HG03565 (cell line): ENCODE measurements around the gene RNPS1.
"Not testable (repeated sequence)": the region's sequence is repeated elsewhere in the genome, so short reads cannot be mapped to it uniquely, and the experiment has no call there.

Source experiments
- ATAC-seq: cut with Tn5 transposase; IDR thresholded peaks from one replicate; pipeline ENCODE4 v1.9.1; 2021; ENCODE audit warnings: mild to moderate bottlenecking, moderate library complexity; ENCODE audit not compliant: unreplicated experiment

Gene RNPS1

DNA sequence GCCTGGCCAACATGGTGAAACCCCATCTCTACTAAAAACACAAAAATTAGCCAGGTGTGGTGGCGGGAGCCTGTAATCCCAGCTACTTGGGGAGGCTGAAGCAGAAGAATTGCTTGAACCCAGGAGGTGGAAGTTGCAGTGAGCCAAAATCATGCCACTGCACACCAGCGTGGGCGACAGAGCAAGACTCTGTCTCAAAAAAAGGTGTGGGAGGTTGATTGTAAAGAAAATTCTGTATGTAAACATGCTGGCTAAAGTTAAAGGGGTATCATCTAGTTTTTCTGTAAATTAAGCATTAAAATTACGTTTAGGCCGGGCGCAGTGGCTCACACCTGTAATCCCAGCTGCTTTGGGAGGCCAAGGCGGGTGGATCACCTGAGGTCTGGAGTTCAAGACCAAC, 9.4 kb downstream of the RNPS1 start:
- not testable (repeated sequence) for ATAC-seq

DNA sequence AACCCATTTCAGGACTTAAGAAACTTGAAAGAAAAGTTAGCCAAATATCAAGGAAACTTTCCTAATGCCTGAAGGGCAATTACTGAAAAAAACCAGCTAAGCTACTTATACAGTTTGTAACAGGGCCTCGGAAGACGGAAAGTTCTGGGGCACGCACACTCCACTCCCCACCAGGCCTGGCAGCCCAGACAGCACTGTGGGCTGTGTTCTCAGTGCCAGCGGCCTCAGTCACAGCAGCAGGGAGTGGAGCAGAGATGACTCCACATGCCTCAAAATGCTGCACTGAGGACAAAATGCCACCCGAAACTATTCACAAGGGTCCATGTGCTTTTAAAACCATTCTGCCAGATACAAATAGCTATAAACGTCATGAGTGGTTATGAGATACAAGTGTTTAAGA, 10.2 kb downstream of the RNPS1 start:
- no peak for ATAC-seq

DNA sequence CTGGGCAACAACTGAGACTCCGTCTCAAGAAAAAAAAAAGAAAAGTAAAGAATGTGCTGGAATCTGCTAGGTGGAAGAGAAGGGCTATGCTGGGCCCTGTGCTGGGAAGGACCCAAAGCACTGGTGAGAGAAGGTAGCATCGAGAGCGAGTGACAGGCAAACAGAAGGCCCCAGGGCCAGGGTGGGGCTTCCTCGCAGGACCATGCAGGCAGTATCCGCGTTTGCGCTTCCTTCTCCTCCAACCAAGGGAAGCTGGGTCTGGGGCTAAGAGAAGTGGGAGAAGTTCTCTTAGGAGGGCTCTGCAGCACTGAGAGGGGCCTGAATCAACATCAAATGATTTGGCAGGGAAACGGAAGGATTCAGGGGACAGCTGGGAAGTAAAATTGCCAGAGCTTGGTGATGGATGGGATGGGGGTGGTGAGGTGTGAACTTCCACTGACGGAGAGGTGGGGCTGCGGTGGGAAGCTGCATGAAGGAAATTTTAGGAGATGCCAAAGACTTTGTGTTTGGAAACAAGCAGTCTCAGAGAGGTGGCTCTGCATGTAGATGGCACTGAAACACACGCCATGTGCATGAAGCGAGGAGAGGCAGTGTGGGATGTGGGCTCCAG, 11.3 kb downstream of the RNPS1 start:
- no peak for ATAC-seq

DNA sequence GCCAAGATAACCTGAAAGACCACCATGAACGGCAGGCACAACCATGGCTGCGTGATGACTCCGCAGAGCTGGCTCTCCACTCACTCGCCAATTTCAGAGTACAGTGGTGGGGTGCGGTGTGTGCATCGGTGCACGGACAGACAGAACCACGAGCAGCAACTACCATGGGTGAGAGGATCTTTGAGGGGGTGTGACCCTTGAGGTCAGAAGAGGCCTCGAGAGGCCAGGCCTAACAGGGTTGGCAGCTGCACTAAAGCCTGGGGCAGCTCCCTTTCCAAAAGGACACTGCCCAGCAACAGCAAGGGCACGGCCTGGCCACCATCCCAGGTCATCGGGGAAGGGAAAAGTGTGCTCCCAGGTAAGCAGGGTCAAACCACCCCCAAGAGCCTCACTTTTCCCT, 14.6 kb downstream of the RNPS1 start:
- ATAC-seq, result no peak

DNA sequence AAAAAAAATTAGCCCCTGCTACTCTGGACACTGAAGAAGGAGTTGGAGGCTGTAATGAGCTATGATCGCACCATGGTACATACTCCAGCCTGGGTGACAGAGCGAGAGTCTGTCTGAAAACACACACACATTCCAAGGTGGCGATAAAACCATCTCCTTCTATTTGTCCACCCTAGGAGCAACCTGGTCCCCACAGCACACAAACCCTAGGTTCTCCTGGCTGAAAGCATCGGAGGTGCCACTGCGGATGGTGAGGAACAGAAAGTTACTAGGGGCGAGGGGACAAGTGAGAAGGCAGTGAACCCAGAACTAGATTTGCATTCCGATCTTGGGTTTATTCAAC, 15.1 kb downstream of the RNPS1 start:
- no peak for ATAC-seq

DNA sequence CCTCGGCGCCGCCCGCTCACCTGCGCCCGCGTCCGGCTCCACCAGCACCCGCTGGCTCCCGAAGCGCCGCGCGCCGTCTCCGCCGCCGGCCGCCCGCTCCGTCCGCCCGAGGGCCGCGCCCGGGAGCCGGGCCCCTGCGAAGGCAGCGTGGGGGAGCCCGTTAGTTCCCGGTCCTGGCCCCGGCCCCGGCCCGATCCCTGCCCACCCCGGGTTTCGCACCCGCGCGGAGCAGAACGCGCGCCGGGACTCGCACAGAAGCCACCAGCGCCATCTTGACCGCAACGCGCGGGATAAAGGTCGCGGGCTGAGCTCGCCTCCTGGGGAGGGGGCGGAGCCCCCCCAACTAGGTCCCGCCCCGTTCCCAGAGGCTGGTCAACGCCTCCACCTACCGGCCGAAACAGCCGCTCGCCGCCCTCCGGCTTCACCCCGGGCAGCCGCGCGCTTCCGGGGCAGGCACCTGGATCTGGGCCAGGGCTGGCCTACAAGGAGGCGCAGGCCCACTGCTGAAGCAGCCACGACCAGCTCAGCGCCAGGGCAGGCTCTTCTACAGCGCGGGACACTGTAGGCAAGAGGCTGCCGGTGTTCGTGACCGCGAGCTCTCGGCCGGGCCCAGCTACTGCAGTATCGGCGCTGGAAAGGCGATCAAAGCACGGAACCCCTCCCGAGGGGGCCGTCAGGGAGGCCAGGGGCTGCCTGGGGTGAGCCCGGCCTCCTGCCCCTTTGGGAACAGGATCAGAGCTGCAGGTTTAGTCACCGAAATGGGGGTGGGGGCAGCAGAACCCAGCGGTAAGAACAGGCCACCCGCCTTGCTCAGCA, 16.4 kb downstream of the RNPS1 start, which contains the start of gene ECI1:
TSS of gene ECI1 (minus strand) at position 292 of the 816 bp plus-strand sequence. CDS start at position 271, 21 bp downstream.
- peak; percentile 86 for ATAC-seq

DNA sequence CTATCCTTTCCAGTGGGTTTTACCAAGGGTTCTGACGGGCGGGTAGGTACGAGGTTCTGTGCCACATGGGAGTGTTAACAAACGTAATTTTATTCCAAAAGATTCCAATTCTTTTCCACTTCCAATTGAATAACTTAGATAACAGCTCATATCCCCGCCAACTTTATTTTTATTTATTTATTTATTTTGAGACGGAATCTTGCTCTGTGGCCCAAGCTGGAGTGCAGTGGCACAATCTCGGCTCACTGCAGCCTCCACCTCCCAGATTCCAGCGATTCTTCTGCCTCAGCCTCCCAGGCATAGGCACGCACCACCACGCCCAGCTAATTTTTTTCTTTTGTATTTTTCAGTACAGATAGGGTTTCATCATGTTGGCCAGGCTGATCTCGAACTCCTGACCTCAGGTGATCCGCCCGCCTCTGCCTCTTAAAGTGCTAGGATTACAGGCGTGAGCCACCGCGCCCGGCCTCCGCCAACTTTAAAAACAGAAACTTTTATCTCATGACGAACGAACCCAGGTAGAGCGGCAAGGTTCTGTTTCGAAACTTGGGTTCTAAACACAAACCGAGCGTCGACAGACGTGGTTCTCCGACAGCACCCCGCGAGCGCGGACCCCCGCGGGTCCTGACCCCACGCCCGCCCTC, 17.2 kb downstream of the RNPS1 start:
- ATAC-seq, result no peak

DNA sequence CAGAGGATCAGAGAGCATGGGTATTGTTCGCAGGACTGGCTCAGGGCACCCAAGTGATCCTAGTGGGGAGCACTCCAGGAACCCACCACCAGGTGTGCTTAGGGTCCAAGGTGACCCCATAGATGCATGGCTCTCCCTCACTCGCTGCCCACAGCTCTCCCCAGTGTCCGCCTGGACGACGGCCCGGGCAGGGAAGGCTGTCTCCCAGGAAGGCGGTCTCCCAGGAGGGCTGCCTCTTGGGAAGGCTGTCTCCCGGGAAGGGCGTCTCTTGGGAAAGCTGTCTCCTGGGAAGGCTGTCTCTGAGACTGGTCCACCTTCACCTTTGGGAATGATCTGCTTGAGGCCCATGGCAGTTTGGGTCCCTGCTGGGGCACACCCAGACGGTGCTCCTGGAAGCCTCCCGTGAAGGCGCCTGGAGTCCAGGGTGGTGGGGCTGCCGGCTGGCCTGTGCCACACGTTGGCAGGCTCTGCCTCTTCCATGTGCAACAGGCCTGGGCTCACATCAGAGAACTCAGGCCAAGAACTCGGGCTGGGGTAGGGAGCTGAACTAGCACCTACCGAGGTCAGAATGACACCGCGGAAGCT, 21.5 kb downstream of the RNPS1 start:
- ATAC-seq, result no peak

DNA sequence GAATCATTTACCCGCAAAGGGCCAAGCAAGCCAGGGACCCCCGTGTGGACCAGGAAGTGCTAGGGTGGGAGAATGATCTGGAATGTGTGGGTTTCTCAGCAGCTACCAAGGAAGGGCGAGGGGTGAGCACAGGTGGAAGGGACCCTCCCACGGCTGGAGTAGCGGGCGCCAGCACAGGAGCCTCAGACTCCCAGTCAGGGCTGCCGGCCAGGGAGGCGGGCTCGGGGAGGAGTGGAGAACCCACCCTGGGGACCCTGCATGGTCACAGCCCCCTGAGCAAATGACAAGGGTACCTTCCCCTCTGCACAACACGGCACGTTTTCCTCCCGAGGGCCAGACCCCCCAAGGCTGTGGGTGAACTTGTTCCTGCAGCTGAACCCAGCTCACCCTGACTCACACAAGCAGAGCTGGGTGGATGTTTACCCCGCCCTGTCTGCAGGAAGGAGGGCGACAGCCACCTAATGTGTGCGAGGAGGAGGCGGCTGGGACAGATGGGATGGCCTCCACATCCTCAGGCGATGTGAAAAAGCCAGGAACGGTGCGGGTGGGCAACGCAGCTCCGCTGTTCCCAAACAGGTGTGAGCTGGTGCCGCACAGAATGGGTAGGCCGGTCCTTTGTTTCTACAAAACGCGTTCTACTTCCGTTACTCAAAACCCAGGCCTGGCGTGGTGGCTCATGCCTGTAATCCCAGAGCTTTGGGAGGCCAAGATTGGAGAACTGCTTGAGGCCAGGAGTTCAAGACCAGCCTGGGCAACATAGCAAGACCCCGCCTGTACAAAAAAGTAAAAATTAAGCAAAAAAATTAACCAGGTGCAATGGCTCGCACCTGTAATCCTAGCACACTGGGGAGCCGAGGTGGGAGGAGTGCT, 22.8 kb downstream of the RNPS1 start:
- ATAC-seq, result no peak

DNA sequence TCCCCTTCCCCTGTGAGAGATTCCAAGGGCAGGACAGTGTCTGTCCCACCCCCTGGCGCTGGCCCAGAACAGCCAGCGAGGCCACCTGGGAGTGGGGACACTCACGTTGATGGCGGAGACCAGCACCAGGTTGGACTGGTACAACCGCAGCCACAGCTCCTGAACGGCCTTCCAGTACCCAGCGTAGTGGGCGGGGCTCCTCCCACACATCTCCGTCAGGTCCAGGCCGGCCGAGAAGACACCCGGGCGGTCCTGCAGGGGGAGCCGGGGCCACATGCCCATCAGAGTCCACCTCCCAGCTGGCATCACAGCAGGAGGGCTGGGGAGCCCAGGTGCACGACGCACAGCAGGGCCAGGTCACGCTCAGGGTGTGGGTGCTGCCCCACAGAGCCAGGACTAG, 23.6 kb downstream of the RNPS1 start:
- ATAC-seq, result no peak

DNA sequence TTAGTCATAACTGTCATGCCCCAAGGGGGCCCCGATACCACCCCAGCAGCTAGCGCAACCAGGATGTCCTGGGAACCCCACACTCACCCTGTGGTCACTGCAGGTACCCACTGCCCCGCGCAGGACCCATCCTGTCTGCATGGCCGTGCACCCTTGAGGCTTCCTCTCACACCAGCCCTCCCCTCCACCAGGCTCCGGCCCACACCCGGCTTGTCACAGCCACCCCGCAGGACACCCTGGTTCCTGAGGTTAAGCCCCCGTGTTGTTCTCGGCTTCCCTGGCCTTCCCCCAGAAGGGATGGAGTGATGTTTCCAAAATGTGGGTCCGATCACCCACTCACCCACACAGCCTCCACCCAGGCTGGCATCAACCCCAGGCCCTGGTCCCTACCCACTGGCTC, 24.1 kb downstream of the RNPS1 start:
- ATAC-seq, result no peak

DNA sequence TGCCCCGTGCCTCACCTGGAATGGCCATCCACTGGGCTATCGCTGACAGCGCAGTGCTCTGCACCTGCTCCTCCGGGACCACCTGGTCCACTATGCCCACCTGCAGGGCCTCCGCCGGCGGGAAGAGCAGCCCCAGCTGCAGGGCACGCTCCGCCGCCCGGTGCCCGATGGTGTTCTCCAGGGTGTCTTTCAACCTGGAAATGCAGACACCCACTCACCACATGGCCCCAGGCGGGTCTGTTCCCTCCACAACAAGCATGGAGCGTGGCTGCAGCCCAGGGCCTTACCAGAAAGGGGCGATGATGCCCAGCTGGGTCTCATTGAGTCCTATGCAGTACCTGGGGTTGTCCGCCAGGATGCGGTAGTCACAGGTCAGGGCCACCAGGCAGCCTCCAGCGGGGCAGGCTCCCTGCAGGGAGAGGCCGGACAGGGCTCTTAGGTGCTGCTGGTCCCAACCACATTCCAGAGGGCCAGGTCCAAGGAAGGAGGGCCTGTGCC, 24.8 kb downstream of the RNPS1 start:
- ATAC-seq, result no peak

DNA sequence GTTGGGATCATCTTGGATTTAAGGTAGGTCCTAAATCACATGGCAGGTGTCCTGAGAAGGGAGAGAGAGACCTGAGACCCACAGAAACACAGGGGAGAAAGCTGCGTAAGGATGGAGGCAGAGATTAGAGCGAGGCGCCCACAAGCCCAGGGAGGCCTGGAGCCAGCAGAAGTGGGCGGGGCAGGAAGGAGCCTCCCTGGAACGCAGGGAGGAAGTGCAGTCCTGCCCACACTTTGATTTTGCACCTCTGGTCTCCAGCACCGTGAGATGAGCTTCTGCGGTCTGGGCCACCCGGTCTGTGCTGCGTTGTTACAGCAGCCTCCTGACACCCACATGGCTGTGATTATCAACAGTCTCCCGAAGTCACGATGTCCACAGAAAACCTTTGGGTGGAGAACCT, 25.3 kb downstream of the RNPS1 start:
- no peak for ATAC-seq

DNA sequence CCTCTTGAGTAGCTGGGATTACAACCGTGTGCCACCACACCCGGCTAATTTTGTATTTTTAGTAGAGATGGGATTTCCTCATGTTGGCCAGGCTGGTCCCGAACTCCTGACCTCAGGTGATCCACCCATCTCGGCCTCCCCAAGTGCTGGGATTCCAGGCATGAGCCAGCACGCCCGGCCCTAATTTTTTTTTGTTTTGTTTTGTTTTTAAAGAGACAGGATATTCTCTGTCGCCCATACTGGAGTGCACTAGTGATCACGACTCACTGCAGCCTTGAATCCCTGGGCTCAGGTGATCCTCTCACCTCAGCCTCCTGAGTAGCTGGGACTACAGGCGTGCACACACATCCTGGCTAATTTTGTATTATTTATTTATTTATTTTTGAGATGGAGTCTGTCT, 27.6 kb downstream of the RNPS1 start:
- ATAC-seq, result not testable (repeated sequence)

DNA sequence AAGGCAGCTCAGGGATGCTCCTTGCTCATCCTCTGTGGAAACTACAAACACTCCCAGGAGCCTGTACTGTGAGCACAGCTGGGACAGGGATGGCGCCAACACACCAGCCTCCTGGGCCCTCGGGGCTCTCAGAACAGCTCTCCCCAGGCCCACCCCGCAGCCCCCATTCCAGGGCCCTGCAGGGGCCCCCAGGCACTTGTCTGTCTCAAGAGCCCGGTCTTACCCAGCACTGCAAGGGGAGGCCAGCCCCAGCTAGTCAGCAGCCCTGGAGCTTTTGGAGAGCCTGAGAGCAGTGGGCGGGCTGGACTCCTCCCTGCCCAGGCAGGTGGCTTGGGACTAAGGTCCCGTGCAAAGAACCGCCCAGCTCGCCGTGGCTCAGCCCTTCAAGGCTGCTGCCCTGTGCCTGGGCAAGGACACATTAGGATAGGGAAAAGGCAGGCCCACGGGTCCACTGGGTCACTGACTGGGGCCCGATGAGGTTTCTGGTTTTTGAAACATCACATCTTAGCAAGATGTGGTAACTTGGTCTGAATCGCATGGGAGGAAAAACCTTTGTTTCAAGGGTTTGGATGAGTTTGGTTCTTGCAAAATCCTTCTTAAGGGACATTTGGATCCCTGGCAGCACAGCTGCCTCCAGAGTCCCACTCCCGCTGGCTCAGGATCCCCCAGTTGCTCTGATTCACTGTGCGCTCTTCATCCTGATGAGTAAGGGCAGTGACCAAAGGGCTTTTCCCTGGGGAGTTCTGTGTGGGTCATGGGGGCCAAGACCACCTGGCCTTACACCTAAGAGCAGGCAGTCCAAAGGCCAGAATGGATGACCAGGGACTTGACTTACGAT, 28.9 kb downstream of the RNPS1 start:
- no peak for ATAC-seq

DNA sequence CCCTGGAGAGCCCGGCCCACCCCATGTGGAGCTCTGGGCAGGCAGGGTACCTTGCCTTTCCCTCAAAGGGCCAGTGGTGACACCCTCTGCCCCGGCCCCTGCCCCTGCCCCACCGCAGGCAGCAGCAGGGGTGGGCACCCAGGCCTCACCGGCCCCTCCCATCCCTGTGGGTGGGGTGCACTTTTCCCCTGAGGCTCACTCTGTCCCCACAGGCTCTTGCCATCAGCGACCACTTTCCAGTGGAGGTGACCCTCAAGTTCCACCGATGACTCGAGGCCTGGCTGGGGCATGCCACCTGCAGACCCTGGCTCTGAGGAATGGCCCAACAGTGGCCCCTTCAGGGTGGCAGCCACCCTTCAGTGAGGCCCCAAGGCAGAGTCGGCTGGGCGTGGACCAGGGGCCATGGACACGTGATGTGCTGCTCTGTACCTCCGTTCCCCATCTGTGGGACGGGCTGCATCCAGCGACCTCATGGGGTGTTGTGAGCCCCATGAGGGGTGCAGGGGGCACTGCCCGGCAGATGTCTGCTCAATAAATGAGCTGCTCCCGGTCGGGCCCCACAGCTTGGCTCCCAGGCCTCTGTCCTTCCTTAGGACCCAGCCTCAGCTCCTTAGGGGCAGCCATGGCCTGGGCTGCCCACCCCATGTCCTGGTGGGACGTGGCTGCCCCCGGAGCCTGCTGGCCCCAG, 29.6 kb downstream of the RNPS1 start:
- no peak for ATAC-seq

DNA sequence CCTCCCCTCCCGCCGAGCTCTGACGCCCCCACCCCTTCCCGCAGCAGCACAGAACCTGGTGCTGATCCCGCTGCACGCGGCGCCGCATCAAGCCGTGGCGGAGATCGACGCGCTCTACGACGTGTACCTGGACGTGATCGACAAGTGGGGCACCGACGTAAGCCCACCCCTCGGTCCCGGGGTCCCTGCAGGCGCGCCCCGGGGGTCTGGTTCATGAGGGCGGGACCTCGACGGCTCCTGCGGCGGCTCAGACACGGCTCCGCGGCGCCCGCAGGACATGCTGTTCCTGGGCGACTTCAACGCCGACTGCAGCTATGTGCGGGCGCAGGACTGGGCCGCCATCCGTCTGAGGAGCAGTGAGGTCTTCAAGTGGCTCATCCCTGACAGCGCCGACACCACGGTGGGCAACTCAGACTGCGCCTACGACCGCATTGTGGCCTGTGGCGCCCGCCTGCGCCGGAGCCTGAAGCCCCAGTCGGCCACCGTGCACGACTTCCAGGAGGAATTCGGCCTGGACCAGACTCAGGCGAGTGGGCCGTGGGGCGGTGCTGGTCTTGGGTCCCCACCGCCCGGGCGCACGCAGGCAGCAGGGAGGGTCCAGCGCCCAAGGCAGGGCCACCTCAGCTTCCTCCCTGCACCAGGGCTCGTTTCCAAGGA, 30.3 kb downstream of the RNPS1 start:
- no peak for ATAC-seq

DNA sequence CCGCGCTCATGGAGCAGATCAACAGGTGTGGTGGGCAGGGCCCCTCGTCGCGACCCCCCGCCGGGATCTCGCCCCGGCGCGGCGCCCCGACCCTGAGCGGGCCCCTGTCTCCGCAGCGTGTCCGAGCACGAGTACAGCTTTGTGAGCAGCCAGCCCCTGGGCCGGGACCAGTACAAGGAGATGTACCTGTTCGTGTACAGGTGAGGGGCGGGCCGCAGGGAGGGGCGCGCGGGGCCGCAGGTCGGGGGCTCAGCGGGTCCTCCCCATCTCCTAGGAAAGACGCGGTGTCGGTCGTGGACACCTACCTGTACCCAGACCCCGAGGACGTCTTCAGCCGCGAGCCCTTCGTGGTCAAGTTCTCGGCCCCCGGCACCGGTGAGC, 30.8 kb downstream of the RNPS1 start:
- no peak for ATAC-seq
